Activated CD8-positive, alpha-beta memory T cell treated with anti-CD3 and anti-CD28 coated beads, Interleukin-2, amount 50 U/mL, for 48 hours (primary cell): ENCODE measurements around the gene HPGD.

Experiments used
- DNase-seq: peaks from one replicate; pipeline ENCODE4 v3.0.0-alpha.2; 2020

Gene HPGD

GRCh38 chr4:174464949-174465348, 57.3 kb downstream of the HPGD start:
- no peak for DNase-seq

- no peak for DNase-seq
Measured at GRCh38 chr4:174461466-174462106, 60.7 kb downstream of the HPGD start.

- no peak for DNase-seq
Measured at GRCh38 chr4:174460684-174461083, 61.6 kb downstream of the HPGD start.

GRCh38 chr4:174457468-174457867, 64.8 kb downstream of the HPGD start:
- DNase-seq: no peak

GRCh38 chr4:174454815-174455473, 67.3 kb downstream of the HPGD start:
- DNase-seq: no peak

GRCh38 chr4:174451718-174452296, 70.5 kb downstream of the HPGD start:
- no peak for DNase-seq

GRCh38 chr4:174450786-174451125, 71.5 kb downstream of the HPGD start:
- no peak for DNase-seq

GRCh38 chr4:174449944-174450785, 72.1 kb downstream of the HPGD start:
- no peak for DNase-seq

GRCh38 chr4:174449152-174449551, 73.1 kb downstream of the HPGD start:
- no peak for DNase-seq

GRCh38 chr4:174444390-174444789, 77.9 kb downstream of the HPGD start:
- no peak for DNase-seq
